ENCODE measurements around the gene SF3B5.

SF3B5 gene

DNA sequence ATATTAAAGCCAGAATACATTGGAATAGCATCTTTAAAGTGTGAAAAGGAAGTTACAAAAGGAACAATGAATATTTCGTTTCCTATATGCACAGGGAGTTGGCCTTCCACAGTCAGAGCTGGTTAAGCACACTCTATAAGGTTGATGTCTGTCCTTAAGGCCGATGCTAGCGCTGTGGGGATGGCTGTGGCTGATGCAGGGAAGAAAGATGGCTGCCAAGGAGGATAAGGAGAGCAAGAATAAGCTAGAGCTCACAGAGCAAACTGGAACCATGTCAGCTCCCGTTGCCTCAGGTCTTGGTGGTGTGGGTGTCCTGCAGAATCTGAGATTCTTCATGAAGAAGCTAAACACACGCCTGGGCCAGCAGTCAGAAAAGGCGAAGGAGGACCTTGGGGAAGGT lies 34.1 kb upstream of the SF3B5 start:
- H3K9ac ChIP-seq (ENCODE audit: low read length) = no peak overlapping the region
- no peak overlapping the region for H3K27ac ChIP-seq (ENCODE audit: low read depth, low read length, poor library complexity, severe bottlenecking)
- H3F3A ChIP-seq (ENCODE audit: insufficient read depth, low read length) = no peaks in the 10 kb centered on the region
- H3K9me2 ChIP-seq (ENCODE audit: low read depth, low read length) = no peaks in the 10 kb centered on the region
- H3K9me3 ChIP-seq (ENCODE audit: low read length) = no peaks in the 10 kb centered on the region
- no peaks in the 10 kb centered on the region for H4K20me1 ChIP-seq (ENCODE audit: insufficient read depth, low read length)
- TF ChIP-seq, protein P1, sequence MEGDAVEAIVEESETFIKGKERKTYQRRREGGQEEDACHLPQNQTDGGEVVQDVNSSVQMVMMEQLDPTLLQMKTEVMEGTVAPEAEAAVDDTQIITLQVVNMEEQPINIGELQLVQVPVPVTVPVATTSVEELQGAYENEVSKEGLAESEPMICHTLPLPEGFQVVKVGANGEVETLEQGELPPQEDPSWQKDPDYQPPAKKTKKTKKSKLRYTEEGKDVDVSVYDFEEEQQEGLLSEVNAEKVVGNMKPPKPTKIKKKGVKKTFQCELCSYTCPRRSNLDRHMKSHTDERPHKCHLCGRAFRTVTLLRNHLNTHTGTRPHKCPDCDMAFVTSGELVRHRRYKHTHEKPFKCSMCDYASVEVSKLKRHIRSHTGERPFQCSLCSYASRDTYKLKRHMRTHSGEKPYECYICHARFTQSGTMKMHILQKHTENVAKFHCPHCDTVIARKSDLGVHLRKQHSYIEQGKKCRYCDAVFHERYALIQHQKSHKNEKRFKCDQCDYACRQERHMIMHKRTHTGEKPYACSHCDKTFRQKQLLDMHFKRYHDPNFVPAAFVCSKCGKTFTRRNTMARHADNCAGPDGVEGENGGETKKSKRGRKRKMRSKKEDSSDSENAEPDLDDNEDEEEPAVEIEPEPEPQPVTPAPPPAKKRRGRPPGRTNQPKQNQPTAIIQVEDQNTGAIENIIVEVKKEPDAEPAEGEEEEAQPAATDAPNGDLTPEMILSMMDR (IDR thresholded peaks at IDR 0.05; ENCODE audit: low read length) = no peak
- no peak for TF ChIP-seq EZH2 (IDR thresholded peaks at IDR 0.05; ENCODE audit: borderline replicate concordance, low read length)
- no peak overlapping the region for H3K4me2 ChIP-seq (ENCODE audit: low read length)
- no peaks in the 10 kb centered on the region for H3K36me3 ChIP-seq (ENCODE audit: insufficient read depth, low read length)
- no peak overlapping the region for H2AFZ ChIP-seq (ENCODE audit: low read length)
- H3K27me3 ChIP-seq (ENCODE audit: insufficient read depth, low read length) = no peaks in the 10 kb centered on the region; the same call in 1 of the 2 replicates
- H3K79me2 ChIP-seq (ENCODE audit: insufficient read depth, low read length) = no peaks in the 10 kb centered on the region
- H3K4me1 ChIP-seq (ENCODE audit: insufficient read depth, low read length, severe bottlenecking) = no peaks in the 10 kb centered on the region
- H3K4me3 ChIP-seq (ENCODE audit: low read depth, low read length, poor library complexity, severe bottlenecking) = no peak overlapping the region

DNA sequence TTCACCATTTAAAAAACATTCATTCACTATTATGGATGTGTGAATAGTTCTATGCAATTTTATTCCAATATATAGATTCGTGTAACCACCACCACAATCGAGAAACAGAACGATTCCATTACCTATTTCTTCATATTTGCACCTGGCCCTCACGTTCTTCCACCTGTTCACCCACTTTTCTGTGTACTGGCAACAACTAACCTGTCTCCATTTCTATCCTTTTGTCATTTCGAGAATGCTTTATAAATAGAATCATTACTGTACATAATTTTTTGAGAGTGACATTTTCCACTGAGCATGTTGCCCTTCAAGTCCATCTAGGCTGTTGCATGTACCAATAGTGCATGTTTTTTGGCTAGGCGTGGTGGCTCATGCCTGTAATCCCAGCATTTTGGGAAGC lies 31.7 kb upstream of the SF3B5 start:
- TF ChIP-seq, protein P1 (IDR thresholded peaks at IDR 0.05; ENCODE audit: low read length) = no peak
- TF ChIP-seq EZH2 (IDR thresholded peaks at IDR 0.05; ENCODE audit: borderline replicate concordance, low read length) = no peak
- Histone ChIP-seq H3K9me2 (ENCODE audit: low read depth, low read length) (no peaks in the 10 kb centered on the region), H2AFZ (ENCODE audit: low read length) (no peak overlapping the region), H3K9ac (ENCODE audit: low read length) (no peak overlapping the region), H3K4me3 (ENCODE audit: low read depth, low read length, poor library complexity, severe bottlenecking) (no peak overlapping the region), H3K4me2 (ENCODE audit: low read length) (no peak overlapping the region), H3K27me3 (ENCODE audit: insufficient read depth, low read length) (no peaks in the 10 kb centered on the region; the same call in 1 of the 2 replicates), H4K20me1 (ENCODE audit: insufficient read depth, low read length) (no peaks in the 10 kb centered on the region), H3F3A (ENCODE audit: insufficient read depth, low read length) (no peaks in the 10 kb centered on the region), H3K4me1 (ENCODE audit: insufficient read depth, low read length, severe bottlenecking) (no peaks in the 10 kb centered on the region), H3K79me2 (ENCODE audit: insufficient read depth, low read length) (no peaks in the 10 kb centered on the region), H3K36me3 (ENCODE audit: insufficient read depth, low read length) (no peaks in the 10 kb centered on the region), H3K9me3 (ENCODE audit: low read length) (no peaks in the 10 kb centered on the region), H3K27ac (ENCODE audit: low read depth, low read length, poor library complexity, severe bottlenecking) (no peak overlapping the region)

DNA sequence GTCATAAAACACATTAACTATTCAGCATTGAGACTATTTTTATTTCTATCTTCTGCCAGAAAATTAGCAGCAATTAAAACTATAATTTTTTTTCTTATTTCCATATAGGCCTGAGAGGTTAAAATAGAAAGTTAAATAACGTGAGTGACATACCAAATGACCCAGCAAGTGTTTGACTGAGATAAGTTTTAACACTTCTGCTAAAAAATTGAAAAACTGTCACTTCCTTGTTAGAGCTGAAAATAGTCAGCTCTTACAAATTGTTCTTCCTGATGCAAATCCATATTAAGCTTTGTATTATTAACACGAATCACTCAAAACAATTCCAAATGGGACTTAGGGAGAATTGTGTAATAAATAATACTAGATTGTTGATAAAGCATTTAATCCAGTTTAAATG lies 28.5 kb upstream of the SF3B5 start:
- Histone ChIP-seq H3K27ac (ENCODE audit: low read depth, low read length, poor library complexity, severe bottlenecking) (no peak overlapping the region), H3F3A (ENCODE audit: insufficient read depth, low read length) (no peaks in the 10 kb centered on the region), H3K79me2 (ENCODE audit: insufficient read depth, low read length) (no peaks in the 10 kb centered on the region), H3K4me1 (ENCODE audit: insufficient read depth, low read length, severe bottlenecking) (no peaks in the 10 kb centered on the region), H3K4me2 (ENCODE audit: low read length) (no peak overlapping the region), H3K36me3 (ENCODE audit: insufficient read depth, low read length) (no peaks in the 10 kb centered on the region), H3K9me2 (ENCODE audit: low read depth, low read length) (no peaks in the 10 kb centered on the region), H3K9me3 (ENCODE audit: low read length) (no peaks in the 10 kb centered on the region), H2AFZ (ENCODE audit: low read length) (no peak overlapping the region), H3K27me3 (ENCODE audit: insufficient read depth, low read length) (no peaks in the 10 kb centered on the region; the same call in 1 of the 2 replicates), H4K20me1 (ENCODE audit: insufficient read depth, low read length) (no peaks in the 10 kb centered on the region), H3K9ac (ENCODE audit: low read length) (no peak overlapping the region), H3K4me3 (ENCODE audit: low read depth, low read length, poor library complexity, severe bottlenecking) (no peak overlapping the region)
- no peak for TF ChIP-seq EZH2 (IDR thresholded peaks at IDR 0.05; ENCODE audit: borderline replicate concordance, low read length)
- TF ChIP-seq, protein P1 (IDR thresholded peaks at IDR 0.05; ENCODE audit: low read length) = no peak
